K562 (cell line): ENCODE measurements around the gene OR2A25. TPM values are rescaled to one million over a fixed set of nuclear protein-coding genes. Genes with fewer than 3 reads are reported as not detected.

Source experiments
- ATAC-seq: fragments of 200-7000 bp; cut with Tn5 transposase; 3 replicates; pipeline ENCODE4 v1.9.1; 2020; ENCODE audit warnings: moderate library complexity
- BruUV-seq: library from RNA; stranded (reverse); fragments of 400-500 nt; replicated peaks from 2 replicates; lab custom pipeline; 2021; lab: Mats Ljungman, UMichigan
- CTCF ChIA-PET: fragments of 300-600 bp; formaldehyde crosslinking; extraction: SDS; loops from one replicate; lab custom pipeline; 2021; ENCODE audit warnings: low intra/inter-chr PET ratio; lab: Yijun Ruan, JAX
- POLR2A ChIA-PET: fragments of 300-600, 350-650 bp; sonication (Branson Sonifier 250); formaldehyde crosslinking; extraction: SDS; loops from one replicate; lab custom pipeline; 2021; ENCODE audit warnings: antibody characterized with exemption, inconsistent platforms; lab: Yijun Ruan, JAX
- DNase-seq, 4 experiments: peaks; one replicate each; pipeline versions ENCODE4 v3.0.0 to v3.0.0-alpha.2; 2011 to 2018; ENCODE audit warnings: low spot score in 3 of 4, mixed read lengths in 3 of 4; ENCODE audit errors: extremely low read depth in 1 of 4
- FAIRE-seq: peaks from 2 replicates; lab custom pipeline; 2011; peaks lifted over from hg19 to GRCh38; lab: Jason Lieb, UNC
- H2AFZ ChIP-seq: 2 replicates; pipeline ENCODE4 v1.6.0; 2011; ENCODE audit warnings: low read depth, low read length, control low read depth, inconsistent platforms
- H3K27ac ChIP-seq: fragments of 200-600 bp; 3 replicates; pipeline ENCODE4 v1.8.0; 2011; ENCODE audit warnings: low read depth, mild to moderate bottlenecking, control low read depth, inconsistent platforms, low read length, moderate library complexity, mixed read lengths; ENCODE audit errors: extremely low read depth
- H3K27me3 ChIP-seq, 2 experiments: fragments of 300-600 bp in 1 of 2; 2 replicates in 1 of 2; 3 replicates in 1 of 2; pipeline versions ENCODE4 v1.6.0 to v1.8.0; 2011; ENCODE audit warnings: inconsistent platforms in 2 of 2, low read length in 2 of 2, mild to moderate bottlenecking in 1 of 2, mixed read lengths in 1 of 2, moderate library complexity in 1 of 2; ENCODE audit not compliant: control insufficient read depth in 2 of 2, insufficient read depth in 2 of 2
- H3K36me3 ChIP-seq: fragments of 300-600 bp; 3 replicates; pipeline ENCODE4 v1.8.0; 2011; ENCODE audit warnings: mild to moderate bottlenecking, low read length, inconsistent platforms; ENCODE audit not compliant: control insufficient read depth, insufficient read depth
- H3K4me1 ChIP-seq, 2 experiments: fragments of 200-600 bp in 1 of 2; replicated peaks in 1 of 2; 2 replicates in 1 of 2; 3 replicates in 1 of 2; pipeline versions ENCODE4 v1.5.1 to v1.8.0; 2011; ENCODE audit warnings: inconsistent platforms in 2 of 2, low read length in 2 of 2, mild to moderate bottlenecking in 1 of 2, mixed read lengths in 1 of 2, moderate library complexity in 1 of 2; ENCODE audit not compliant: control insufficient read depth in 2 of 2, insufficient read depth in 2 of 2
- H3K4me2 ChIP-seq: 2 replicates; pipeline ENCODE4 v1.6.1; 2011; ENCODE audit warnings: low read length, control low read depth, inconsistent platforms, mixed read lengths; ENCODE audit not compliant: insufficient read depth
- H3K4me3 ChIP-seq: fragments of 200-600 bp; sonication (generic), shearing (Covaris generic); 2 replicates; pipeline ENCODE4 v1.5.1; 2016; ENCODE audit warnings: control low read depth, inconsistent platforms
- H3K79me2 ChIP-seq: fragments of 200-600 bp; 3 replicates; pipeline ENCODE4 v1.8.0; 2011; ENCODE audit warnings: low read length, inconsistent platforms; ENCODE audit not compliant: control insufficient read depth, insufficient read depth
- H3K9ac ChIP-seq, 2 experiments: 2 replicates each; pipeline versions ENCODE4 v1.6.0 to v1.6.1; 2011; ENCODE audit warnings: low read depth in 2 of 2, low read length in 2 of 2, control low read depth in 1 of 2, inconsistent platforms in 1 of 2, mild to moderate bottlenecking in 1 of 2, mixed read lengths in 1 of 2; ENCODE audit not compliant: insufficient read depth in 1 of 2
- H3K9me1 ChIP-seq: one replicate; pipeline ENCODE4 v1.6.0; 2011; ENCODE audit warnings: inconsistent platforms, mild to moderate bottlenecking, low read length, moderate library complexity; ENCODE audit not compliant: control insufficient read depth, insufficient read depth
- H3K9me3 ChIP-seq: replicated peaks from 2 replicates; pipeline ENCODE4 v1.5.1; 2011; ENCODE audit warnings: low read depth, low read length, inconsistent platforms; ENCODE audit not compliant: control insufficient read depth, insufficient read depth
- H4K20me1 ChIP-seq: replicated peaks from 2 replicates; pipeline ENCODE4 v1.6.1; 2011; ENCODE audit warnings: low read length, inconsistent platforms, mixed read lengths; ENCODE audit not compliant: control insufficient read depth, insufficient read depth
- BRF1 ChIP-seq: IDR thresholded peaks from 3 replicates; pipeline ENCODE4 v1.6.1; 2011; ENCODE audit warnings: borderline replicate concordance, mild to moderate bottlenecking; ENCODE audit not compliant: insufficient read length; ENCODE audit errors: extremely low read depth
- FOXM1 ChIP-seq, 2 experiments: fragments of 450-650 bp in 1 of 2; sonication (generic) in 1 of 2; formaldehyde crosslinking in 1 of 2; IDR thresholded peaks; 2 replicates each; pipeline versions ENCODE4 v1.6.1 to v1.9.0; 2017 to 2022; ENCODE audit warnings: low read depth in 2 of 2, mild to moderate bottlenecking in 2 of 2, missing genetic modification reagents in 1 of 2, moderate library complexity in 1 of 2
- GTF2A2 ChIP-seq: IDR thresholded peaks from 2 replicates; pipeline ENCODE4 v1.6.1; 2016; ENCODE audit warnings: mild to moderate bottlenecking, missing genetic modification characterization, missing compliant biosample characterization
- HEY1 ChIP-seq: fragments of 250-450 bp; sonication (Bioruptor Pico); IDR thresholded peaks from 2 replicates; pipeline ENCODE4 v1.5.0; 2020; ENCODE audit warnings: mild to moderate bottlenecking, moderate library complexity, borderline replicate concordance
- MEF2A ChIP-seq: IDR thresholded peaks from 2 replicates; pipeline ENCODE4 v1.6.1; 2011; ENCODE audit warnings: low read depth, mild to moderate bottlenecking, low read length, moderate library complexity; ENCODE audit not compliant: control insufficient read depth
- NFRKB ChIP-seq: fragments of 450-650 bp; IDR thresholded peaks from 2 replicates; pipeline ENCODE4 v1.6.1; 2016; ENCODE audit warnings: low read depth
- SMC3 ChIP-seq: conservative IDR thresholded peaks from 2 replicates; pipeline ENCODE4 v1.6.1; 2011; ENCODE audit warnings: low read depth, low read length, improper control_type of control experiment; ENCODE audit not compliant: insufficient read depth
- ZNF561 ChIP-seq: fragments of 450-650 bp; formaldehyde crosslinking; conservative IDR thresholded peaks from 2 replicates; pipeline ENCODE4 v1.4.0; 2020; ENCODE audit warnings: mild to moderate bottlenecking, moderate library complexity
- ZNF695 ChIP-seq: fragments of 450-650 bp; formaldehyde crosslinking; IDR thresholded peaks from 2 replicates; pipeline ENCODE4 v1.4.0; 2020; ENCODE audit warnings: mild to moderate bottlenecking, moderate library complexity
- ZNF778 ChIP-seq: fragments of 450-650 bp; formaldehyde crosslinking; IDR thresholded peaks from 2 replicates; pipeline ENCODE4 v1.4.0; 2020; ENCODE audit warnings: mild to moderate bottlenecking, moderate library complexity
- WGBS: fragments of 100-300 bp; shearing (Covaris generic); methylation state at CpG from one replicate; pipeline ENCODE4 v1.1.6; 2016; ENCODE audit warnings: low coverage, mixed read lengths; ENCODE audit not compliant: insufficient coverage; ENCODE audit errors: missing lambda C conversion rate; 5-methylcytosine and 5-hydroxymethylcytosine counted together
- in situ Hi-C: fragments of 300-500 bp; cut with MboI; formaldehyde crosslinking; loops from 4 replicates; pipeline ENCODE4 v1.15.0; 2018; ENCODE audit warnings: inconsistent platforms, mixed read lengths
- intact Hi-C: fragments of 100-400 bp; cut with micrococcal nuclease; formaldehyde crosslinking; loops from 2 replicates; pipeline ENCODE4 v1.14.2; 2022
- polyA plus RNA-seq, 8 experiments: library from polyadenylated mRNA; depleted of rRNA in 4 of 8; stranded (reverse) in 5 of 8; unstranded in 3 of 8; fragments of >200 nt; fragmentation: Nextera tagmentation in 2 of 8; fragmentation: Illumina TruSeq in 1 of 8; extraction: Ambion mirVana in 2 of 8; extraction: Trizol in 1 of 8; gene quantifications; 2 replicates each; pipeline versions ENCODE4 v1.2.1 to v1.2.3, GENCODE V29; 2011 to 2014; ENCODE audit warnings: inconsistent platforms in 1 of 8, missing spikeins in 1 of 8
- total RNA-seq, 7 experiments: library from RNA; depleted of rRNA in 6 of 7; stranded (reverse); fragments of >200 nt in 6 of 7; fragmentation: Illumina TruSeq in 2 of 7; extraction: Trizol in 2 of 7; gene quantifications; 2 replicates each; pipeline versions ENCODE4 v1.2.1 to v1.2.3, GENCODE V29; 2011 to 2021; ENCODE audit warnings: low replicate concordance in 1 of 7
- TF ChIP-seq, protein P1 (sequence below): fragments of 250-450 bp; sonication (Bioruptor Pico); IDR thresholded peaks from 2 replicates; pipeline ENCODE4 v1.9.0; 2021; ENCODE audit warnings: mild to moderate bottlenecking
- TF ChIP-seq, protein P2 (sequence below): sonication (generic); formaldehyde crosslinking; IDR thresholded peaks from 2 replicates; pipeline ENCODE4 v1.8.0; 2023; ENCODE audit warnings: missing genetic modification reagents, mild to moderate bottlenecking, borderline replicate concordance
- TF ChIP-seq, protein P3 (sequence below), 2 experiments: fragments of 450-650 bp in 1 of 2; sonication (generic) in 1 of 2; formaldehyde crosslinking in 1 of 2; IDR thresholded peaks in 1 of 2; conservative IDR thresholded peaks in 1 of 2; 2 replicates each; pipeline versions ENCODE4 v1.6.1 to v1.8.1; 2016 to 2023; ENCODE audit warnings: mild to moderate bottlenecking in 2 of 2, moderate library complexity in 2 of 2, inconsistent platforms in 1 of 2, missing genetic modification reagents in 1 of 2

Gene OR2A25
- total and polyA plus RNA-seq, 9 of the 15 experiments (the other 6 are each of a cell fraction or from before 2014, with no cell fraction given), result not detected

DNA sequence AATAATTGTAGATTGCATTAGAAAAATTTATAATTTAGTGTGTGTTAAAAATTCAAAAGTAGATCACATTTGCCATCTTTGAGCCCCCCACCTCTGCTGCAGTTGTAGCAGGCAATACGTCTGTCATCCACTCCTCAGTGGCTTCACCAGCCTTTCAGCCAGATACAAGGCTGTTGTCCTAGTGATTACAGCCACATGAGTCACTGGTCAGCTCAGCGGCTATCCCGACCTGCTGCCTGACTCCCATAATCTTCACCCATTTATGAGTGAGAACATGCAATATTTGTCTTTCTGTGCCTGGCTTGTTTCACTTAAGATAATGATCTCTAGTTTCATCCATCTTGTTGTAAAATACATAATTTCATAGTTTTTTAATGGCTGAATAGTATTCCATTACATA is 11.7 kb upstream of the OR2A25 start:
- Histone ChIP-seq H4K20me1 (no peaks in the 10 kb centered on the region), H2AFZ (no peak overlapping the region), H3K4me3 (no peak overlapping the region), H3K36me3 (no peaks in the 10 kb centered on the region), H3K4me1 (no peaks in the 10 kb centered on the region), H3K4me2 (no peak overlapping the region), H3K9me1 (no peaks in the 10 kb centered on the region), H3K27me3 (peaks cover 0 to 3% of the 10 kb centered on the region in 2 experiments; a peak in 2 of 5 replicates), H3K9me3 (no peaks in the 10 kb centered on the region), H3K27ac (no peak overlapping the region), H3K79me2 (no peaks in the 10 kb centered on the region), H3K9ac (no peak overlapping the region)
- FAIRE-seq, result no peak
- intact Hi-C loops (no loop called here), in situ Hi-C loops (no loop called here)
- peak; percentile 77 for ATAC-seq
- 6% methylated on average over 3 of the region's 3 CpGs for WGBS
- CTCF ChIA-PET, result no interaction called here
- POLR2A ChIA-PET, result interaction anchor here (0.6 kb wide), 1 partner anchor 34 kb away, joined by 3 read pairs; no protein-coding TSS in a partner anchor
- BruUV-seq, result no TSS peak
- peak in 1 of 4 experiments; percentile 26 for DNase-seq
- TF ChIP-seq BRF1 (no peak), GTF2A2 (tag) (no peak), MEF2A (no peak), FOXM1 (IDR thresholded peaks at IDR 0.05; ENCODE audit: low read depth) (no peak), FOXM1 (CRISPR knock-in tag; IDR thresholded peaks at IDR 0.05; ENCODE audit: low read depth) (no peak), SMC3 (no peak), ZNF778 (CRISPR knock-in tag) (no peak), HEY1 (CRISPR knock-in tag) (no peak), ZNF695 (no peak), ZNF561 (CRISPR knock-in tag) (no peak), NFRKB (no peak)
- TF ChIP-seq, protein P1, sequence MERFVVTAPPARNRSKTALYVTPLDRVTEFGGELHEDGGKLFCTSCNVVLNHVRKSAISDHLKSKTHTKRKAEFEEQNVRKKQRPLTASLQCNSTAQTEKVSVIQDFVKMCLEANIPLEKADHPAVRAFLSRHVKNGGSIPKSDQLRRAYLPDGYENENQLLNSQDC (CRISPR knock-in tag), result no peak
- TF ChIP-seq, protein P2, sequence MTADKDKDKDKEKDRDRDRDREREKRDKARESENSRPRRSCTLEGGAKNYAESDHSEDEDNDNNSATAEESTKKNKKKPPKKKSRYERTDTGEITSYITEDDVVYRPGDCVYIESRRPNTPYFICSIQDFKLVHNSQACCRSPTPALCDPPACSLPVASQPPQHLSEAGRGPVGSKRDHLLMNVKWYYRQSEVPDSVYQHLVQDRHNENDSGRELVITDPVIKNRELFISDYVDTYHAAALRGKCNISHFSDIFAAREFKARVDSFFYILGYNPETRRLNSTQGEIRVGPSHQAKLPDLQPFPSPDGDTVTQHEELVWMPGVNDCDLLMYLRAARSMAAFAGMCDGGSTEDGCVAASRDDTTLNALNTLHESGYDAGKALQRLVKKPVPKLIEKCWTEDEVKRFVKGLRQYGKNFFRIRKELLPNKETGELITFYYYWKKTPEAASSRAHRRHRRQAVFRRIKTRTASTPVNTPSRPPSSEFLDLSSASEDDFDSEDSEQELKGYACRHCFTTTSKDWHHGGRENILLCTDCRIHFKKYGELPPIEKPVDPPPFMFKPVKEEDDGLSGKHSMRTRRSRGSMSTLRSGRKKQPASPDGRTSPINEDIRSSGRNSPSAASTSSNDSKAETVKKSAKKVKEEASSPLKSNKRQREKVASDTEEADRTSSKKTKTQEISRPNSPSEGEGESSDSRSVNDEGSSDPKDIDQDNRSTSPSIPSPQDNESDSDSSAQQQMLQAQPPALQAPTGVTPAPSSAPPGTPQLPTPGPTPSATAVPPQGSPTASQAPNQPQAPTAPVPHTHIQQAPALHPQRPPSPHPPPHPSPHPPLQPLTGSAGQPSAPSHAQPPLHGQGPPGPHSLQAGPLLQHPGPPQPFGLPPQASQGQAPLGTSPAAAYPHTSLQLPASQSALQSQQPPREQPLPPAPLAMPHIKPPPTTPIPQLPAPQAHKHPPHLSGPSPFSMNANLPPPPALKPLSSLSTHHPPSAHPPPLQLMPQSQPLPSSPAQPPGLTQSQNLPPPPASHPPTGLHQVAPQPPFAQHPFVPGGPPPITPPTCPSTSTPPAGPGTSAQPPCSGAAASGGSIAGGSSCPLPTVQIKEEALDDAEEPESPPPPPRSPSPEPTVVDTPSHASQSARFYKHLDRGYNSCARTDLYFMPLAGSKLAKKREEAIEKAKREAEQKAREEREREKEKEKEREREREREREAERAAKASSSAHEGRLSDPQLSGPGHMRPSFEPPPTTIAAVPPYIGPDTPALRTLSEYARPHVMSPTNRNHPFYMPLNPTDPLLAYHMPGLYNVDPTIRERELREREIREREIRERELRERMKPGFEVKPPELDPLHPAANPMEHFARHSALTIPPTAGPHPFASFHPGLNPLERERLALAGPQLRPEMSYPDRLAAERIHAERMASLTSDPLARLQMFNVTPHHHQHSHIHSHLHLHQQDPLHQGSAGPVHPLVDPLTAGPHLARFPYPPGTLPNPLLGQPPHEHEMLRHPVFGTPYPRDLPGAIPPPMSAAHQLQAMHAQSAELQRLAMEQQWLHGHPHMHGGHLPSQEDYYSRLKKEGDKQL (CRISPR knock-in tag), result no peak
- TF ChIP-seq, protein P3, sequence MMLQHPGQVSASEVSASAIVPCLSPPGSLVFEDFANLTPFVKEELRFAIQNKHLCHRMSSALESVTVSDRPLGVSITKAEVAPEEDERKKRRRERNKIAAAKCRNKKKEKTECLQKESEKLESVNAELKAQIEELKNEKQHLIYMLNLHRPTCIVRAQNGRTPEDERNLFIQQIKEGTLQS (IDR thresholded peaks at IDR 0.05), result peak; percentile 25; the same call in 1 of the 2 replicates
- TF ChIP-seq, protein P3 (CRISPR knock-in tag; conservative IDR thresholded peaks at IDR 0.05), result no peak
